Bronchial epithelial cell (primary cell): ENCODE results near the gene SP140L. TPM values are rescaled to one million over a fixed set of nuclear protein-coding genes. Genes with fewer than 3 reads are reported as not detected.
A peak's percentile ranks its signal among the peaks of the same experiment; 100 is the strongest.

ENCODE experiments used
- DNase-seq: peaks from one replicate; pipeline ENCODE4 v3.0.0-alpha.2; 2010; ENCODE audit warnings: low read depth
- FAIRE-seq: peaks from 2 replicates; lab custom pipeline; 2011; peaks lifted over from hg19 to GRCh38; lab: Jason Lieb, UNC
- H3K27me3 ChIP-seq: 2 replicates; pipeline ENCODE4 v1.5.1; 2011; ENCODE audit warnings: low read length; ENCODE audit not compliant: control insufficient read depth, insufficient read depth
- H3K36me3 ChIP-seq: 2 replicates; pipeline ENCODE4 v1.5.1; 2011; ENCODE audit warnings: low read length; ENCODE audit not compliant: control insufficient read depth, insufficient read depth
- H3K4me3 ChIP-seq: 2 replicates; pipeline ENCODE4 v1.5.1; 2011; ENCODE audit warnings: mild to moderate bottlenecking, low read depth, low read length, control low read depth
- CTCF ChIP-seq: IDR thresholded peaks from 2 replicates; pipeline ENCODE4 v1.5.1; 2011; ENCODE audit warnings: mild to moderate bottlenecking, moderate library complexity, low read length, control low read depth, inconsistent platforms; ENCODE audit not compliant: insufficient read depth, severe bottlenecking
- total RNA-seq: library from RNA; depleted of rRNA; stranded (reverse); fragments of >200 nt; gene quantifications from 2 replicates; pipeline ENCODE4 v1.2.1, GENCODE V29; 2014

Gene SP140L
- total RNA-seq, 1 donor from 2014 or later, result 1.6 TPM

- FAIRE-seq, result no peak
- no peak for DNase-seq
Observed at GRCh38 chr2:230356084-230356483, 29.1 kb downstream of the SP140L start.

GRCh38 chr2:230358305-230358704, 31.3 kb downstream of the SP140L start:
- peak; percentile 18 for DNase-seq
- Histone ChIP-seq H3K4me3 (no peak overlapping the region), H3K27me3 (no peaks in the 10 kb centered on the region), H3K36me3 (no peaks in the 10 kb centered on the region)
- TF ChIP-seq CTCF, result no peak
- no peak for FAIRE-seq

More at GRCh38 chr2:230356084-230356483, 29.1 kb downstream of the SP140L start:
- no peak for TF ChIP-seq CTCF
- no peaks in the 10 kb centered on the region for H3K27me3 ChIP-seq
- H3K4me3 ChIP-seq, result no peak overlapping the region
- no peaks in the 10 kb centered on the region for H3K36me3 ChIP-seq

- FAIRE-seq, result no peak
- Histone ChIP-seq H3K36me3 (no peaks in the 10 kb centered on the region), H3K4me3 (no peak overlapping the region), H3K27me3 (no peaks in the 10 kb centered on the region)
- peak; percentile 22 for DNase-seq
- TF ChIP-seq CTCF, result no peak
Observed at GRCh38 chr2:230360028-230360427, 33.0 kb downstream of the SP140L start.

GRCh38 chr2:230362030-230362691, 35.2 kb downstream of the SP140L start:
- no peak for FAIRE-seq
- no peak for DNase-seq
- H3K36me3 ChIP-seq, result no peaks in the 10 kb centered on the region
- no peak overlapping the region for H3K4me3 ChIP-seq
- no peak for TF ChIP-seq CTCF
- H3K27me3 ChIP-seq, result no peaks in the 10 kb centered on the region

- FAIRE-seq, result peak; percentile 58
- no peak overlapping the region for H3K4me3 ChIP-seq
- DNase-seq, result no peak
- no peaks in the 10 kb centered on the region for H3K36me3 ChIP-seq
- TF ChIP-seq CTCF, result no peak
- no peaks in the 10 kb centered on the region for H3K27me3 ChIP-seq
Observed at GRCh38 chr2:230382108-230382507, 55.1 kb downstream of the SP140L start.

GRCh38 chr2:230383453-230383852, 56.5 kb downstream of the SP140L start:
- FAIRE-seq (peak; percentile 47), DNase-seq (no peak)
- TF ChIP-seq CTCF, result no peak
- Histone ChIP-seq H3K27me3 (no peaks in the 10 kb centered on the region), H3K36me3 (no peaks in the 10 kb centered on the region), H3K4me3 (no peak overlapping the region)
